ENCODE measurements around the gene CAMK2G. TPM values are rescaled to one million over a fixed set of nuclear protein-coding genes. Genes with fewer than 3 reads are reported as not detected.
A peak's percentile ranks its signal among the peaks of the same experiment; 100 is the strongest.

The CAMK2G gene
- total RNA-seq, 6 experiments from 2014 or later, result 8.3 to 10.7 (median 9.4) TPM

DNA sequence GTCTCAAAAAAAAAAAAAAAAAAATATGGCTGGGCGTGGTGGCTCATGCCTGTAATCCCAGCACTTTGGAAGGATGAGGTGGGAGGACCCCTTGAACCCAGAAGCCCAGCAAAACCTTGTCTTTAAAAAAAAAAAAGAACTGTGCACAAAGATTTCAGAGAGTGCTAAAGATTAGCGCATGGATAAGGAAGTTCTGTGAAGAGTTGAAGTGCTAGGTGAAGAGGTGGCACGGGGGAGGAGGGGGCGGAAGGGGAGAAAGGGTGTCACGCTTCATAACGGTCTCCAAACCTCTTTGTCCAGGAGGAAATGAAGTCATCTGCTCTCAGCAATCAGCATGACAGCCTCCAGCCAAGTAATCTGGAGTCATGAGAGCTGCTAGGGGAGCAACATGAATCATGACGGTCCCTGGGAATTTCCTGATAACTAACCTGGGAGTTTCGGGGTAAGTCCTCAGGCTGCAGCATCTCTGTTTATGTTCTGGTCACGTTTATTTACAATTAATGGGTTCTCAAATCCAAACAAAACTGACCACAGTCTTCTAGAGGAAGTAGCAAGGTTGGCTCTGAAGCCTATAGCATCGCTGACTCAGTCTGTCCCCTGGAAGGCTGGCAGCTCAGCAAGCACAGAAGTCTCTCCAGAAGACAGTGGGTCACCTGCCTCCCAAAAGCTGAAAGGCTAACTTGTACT, 34.6 kb upstream of the CAMK2G start:
- intact Hi-C loops (cut with DNase I), result no loop called here
- no peaks in the 10 kb centered on the region for H3K9me3 ChIP-seq
- no peak for DNase-seq
- H3K4me3 ChIP-seq, result no peak overlapping the region
- 40% methylated on average over 6 of the region's 10 CpGs for WGBS (ENCODE audit: insufficient coverage, low coverage, low lambda C conversion rate, missing lambda C conversion rate)
- TF ChIP-seq, protein P1, sequence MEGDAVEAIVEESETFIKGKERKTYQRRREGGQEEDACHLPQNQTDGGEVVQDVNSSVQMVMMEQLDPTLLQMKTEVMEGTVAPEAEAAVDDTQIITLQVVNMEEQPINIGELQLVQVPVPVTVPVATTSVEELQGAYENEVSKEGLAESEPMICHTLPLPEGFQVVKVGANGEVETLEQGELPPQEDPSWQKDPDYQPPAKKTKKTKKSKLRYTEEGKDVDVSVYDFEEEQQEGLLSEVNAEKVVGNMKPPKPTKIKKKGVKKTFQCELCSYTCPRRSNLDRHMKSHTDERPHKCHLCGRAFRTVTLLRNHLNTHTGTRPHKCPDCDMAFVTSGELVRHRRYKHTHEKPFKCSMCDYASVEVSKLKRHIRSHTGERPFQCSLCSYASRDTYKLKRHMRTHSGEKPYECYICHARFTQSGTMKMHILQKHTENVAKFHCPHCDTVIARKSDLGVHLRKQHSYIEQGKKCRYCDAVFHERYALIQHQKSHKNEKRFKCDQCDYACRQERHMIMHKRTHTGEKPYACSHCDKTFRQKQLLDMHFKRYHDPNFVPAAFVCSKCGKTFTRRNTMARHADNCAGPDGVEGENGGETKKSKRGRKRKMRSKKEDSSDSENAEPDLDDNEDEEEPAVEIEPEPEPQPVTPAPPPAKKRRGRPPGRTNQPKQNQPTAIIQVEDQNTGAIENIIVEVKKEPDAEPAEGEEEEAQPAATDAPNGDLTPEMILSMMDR (IDR thresholded peaks at IDR 0.05), result no peak
- TF ChIP-seq POLR2A (IDR thresholded peaks at IDR 0.05), result no peak
- H3K27me3 ChIP-seq, result peaks cover 0 to 10% of the 10 kb centered on the region in 2 donors
- ATAC-seq, result peak in 3 of 4 donors; percentile 24 to 48 (median 27)
- H3K36me3 ChIP-seq, result no peaks in the 10 kb centered on the region
- peaks cover 0 to 13% (median 0%) of the 10 kb centered on the region in 4 donors for H3K4me1 ChIP-seq
- H3K27ac ChIP-seq, result no peak overlapping the region

DNA sequence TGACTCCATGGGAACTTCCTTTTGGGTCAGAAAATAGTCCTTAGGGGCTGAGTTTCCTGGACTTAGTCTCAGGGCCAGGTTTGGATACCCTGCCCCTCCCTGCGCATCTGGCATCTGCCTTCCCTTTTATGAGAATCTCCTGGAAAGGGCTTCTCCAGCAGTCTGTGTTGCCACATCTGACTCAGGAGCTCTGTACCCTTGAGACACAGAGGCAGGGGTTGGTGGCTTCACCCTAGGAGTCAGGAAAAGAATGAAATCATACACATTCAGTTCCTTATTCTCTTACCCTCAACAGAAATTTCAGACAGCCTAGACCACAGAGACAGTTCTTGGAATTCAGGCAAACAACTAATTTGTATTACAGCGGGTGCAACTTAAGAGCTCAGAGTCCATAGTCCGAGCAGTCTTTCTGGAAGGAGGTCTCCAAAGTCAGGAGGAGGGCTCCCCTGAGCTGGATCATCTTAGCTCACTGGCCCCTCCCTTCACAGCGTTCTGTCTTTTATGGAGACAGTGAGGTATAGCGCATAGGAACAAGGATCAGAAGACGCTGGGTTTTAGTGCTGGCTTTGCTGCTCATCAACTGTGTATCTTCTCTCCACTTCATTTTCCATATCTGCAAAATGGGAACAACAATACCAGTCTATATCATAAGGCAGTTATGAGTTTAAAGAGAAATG, 33.6 kb upstream of the CAMK2G start:
- Histone ChIP-seq H3K4me3 (no peak overlapping the region), H3K9me3 (no peaks in the 10 kb centered on the region), H3K27ac (peak overlapping the region in 1 of 3 donors; percentile 34), H3K4me1 (peaks cover 0 to 13% (median 0%) of the 10 kb centered on the region in 4 donors), H3K27me3 (peaks cover 0 to 10% of the 10 kb centered on the region in 2 donors), H3K36me3 (no peaks in the 10 kb centered on the region)
- TF ChIP-seq, protein P1 (IDR thresholded peaks at IDR 0.05), result no peak
- TF ChIP-seq POLR2A (IDR thresholded peaks at IDR 0.05), result no peak
- WGBS (ENCODE audit: insufficient coverage, low coverage, low lambda C conversion rate, missing lambda C conversion rate), result 68% methylated on average over 4 of the region's 6 CpGs
- DNase-seq (no peak), ATAC-seq (peak in 3 of 4 donors; percentile 5 to 19 (median 15))
- intact Hi-C loops (cut with DNase I), result no loop called here

DNA sequence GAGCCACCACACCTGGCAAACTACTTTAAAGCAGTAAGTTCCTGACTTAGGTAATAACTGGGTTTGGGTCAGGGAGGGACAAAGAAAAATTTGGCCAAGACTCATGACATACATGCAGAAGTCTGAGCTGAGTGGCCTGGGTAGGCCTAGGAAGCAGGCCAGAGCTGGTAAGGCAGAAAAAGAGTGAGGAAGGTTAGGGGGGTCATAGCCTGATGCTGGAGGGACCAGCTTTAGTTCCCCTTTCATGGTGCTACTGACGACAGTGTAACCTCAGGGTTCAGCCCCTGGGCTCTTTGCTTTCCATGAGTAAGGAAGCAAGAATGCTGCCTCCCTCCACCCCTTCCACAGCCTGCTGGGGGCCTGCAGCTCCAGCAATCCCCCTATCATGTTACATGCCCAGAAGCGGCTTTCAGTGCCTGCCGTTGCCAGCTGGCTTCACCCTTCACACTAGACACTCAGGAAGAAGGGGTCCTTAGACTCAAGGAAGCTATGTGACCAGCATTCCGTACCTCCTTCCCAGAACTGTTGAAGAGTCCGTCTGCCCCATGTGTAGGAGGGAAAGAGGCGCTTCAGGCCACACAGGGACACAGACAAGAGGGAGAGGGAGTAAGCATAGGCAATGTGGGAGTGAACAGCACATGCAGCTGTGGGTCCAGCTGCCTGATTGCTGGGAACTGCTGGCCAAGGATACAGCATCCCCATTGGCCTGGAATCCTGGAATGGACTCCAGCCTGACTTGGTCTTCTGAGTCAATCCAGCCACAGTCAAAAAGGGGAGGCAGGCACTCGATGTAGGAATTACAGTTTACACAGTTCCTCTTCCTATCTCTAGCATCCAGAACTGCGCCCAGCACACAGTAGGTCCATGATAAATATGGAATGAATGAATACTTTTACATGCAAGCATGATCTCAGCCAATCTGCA, 32.4 kb upstream of the CAMK2G start:
- no peaks in the 10 kb centered on the region for H3K9me3 ChIP-seq
- H3K4me3 ChIP-seq, result no peak overlapping the region
- H3K4me1 ChIP-seq, result peaks cover 0 to 13% (median 2%) of the 10 kb centered on the region in 4 donors
- no peak for DNase-seq
- intact Hi-C loops (cut with DNase I), result no loop called here
- no peaks in the 10 kb centered on the region for H3K36me3 ChIP-seq
- ATAC-seq, result peak; percentile 13 to 52 (median 45)
- 49% methylated on average over 5 of the region's 8 CpGs for WGBS (ENCODE audit: insufficient coverage, low coverage, low lambda C conversion rate, missing lambda C conversion rate)
- H3K27me3 ChIP-seq, result peaks cover 0 to 9% of the 10 kb centered on the region in 2 donors
- no peak for TF ChIP-seq POLR2A (IDR thresholded peaks at IDR 0.05)
- TF ChIP-seq, protein P1 (IDR thresholded peaks at IDR 0.05), result no peak
- H3K27ac ChIP-seq, result peak overlapping the region in 1 of 3 donors; percentile 37

DNA sequence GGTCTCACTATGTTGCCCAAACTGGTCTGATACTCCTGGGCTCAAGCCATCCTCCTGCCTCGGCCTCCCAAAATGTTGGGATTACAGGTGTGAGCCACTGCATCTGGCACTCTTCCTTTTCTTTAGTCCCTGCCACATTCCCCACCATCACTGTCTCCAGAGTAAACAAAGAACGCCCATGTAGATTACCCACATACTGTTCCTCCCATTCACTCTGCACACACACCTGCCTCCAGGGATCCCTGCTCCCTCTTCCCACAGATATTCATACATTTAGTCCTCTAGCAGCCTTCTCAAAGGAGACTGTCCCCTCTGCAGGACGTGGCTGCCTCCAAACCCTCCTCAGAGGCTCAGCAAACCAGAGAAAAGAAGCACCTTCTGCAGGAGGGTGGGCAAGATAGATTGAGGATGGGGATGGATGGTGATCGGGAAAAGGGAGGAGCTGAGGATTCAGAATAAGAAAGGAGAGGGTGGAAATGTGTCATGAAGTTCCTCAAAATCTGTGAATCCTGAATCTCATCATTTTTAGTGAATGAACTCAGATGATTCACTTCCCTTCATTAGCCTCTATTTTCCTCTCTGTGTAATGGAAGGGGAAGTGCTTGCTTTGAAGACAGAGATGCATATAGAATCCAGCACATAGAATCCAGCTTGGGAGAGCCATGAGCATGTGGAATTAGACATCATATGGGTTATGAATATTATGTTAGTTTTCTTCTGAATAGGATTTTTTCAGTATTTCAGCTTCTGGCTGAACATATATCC, 31.1 kb upstream of the CAMK2G start:
- DNase-seq (no peak), ATAC-seq (peak in 1 of 4 donors; percentile 3)
- Histone ChIP-seq H3K4me3 (no peak overlapping the region), H3K27me3 (no peaks in the 10 kb centered on the region), H3K9me3 (no peaks in the 10 kb centered on the region), H3K27ac (no peak overlapping the region), H3K36me3 (no peaks in the 10 kb centered on the region), H3K4me1 (peaks cover 0 to 12% (median 4%) of the 10 kb centered on the region in 4 donors)
- TF ChIP-seq POLR2A (IDR thresholded peaks at IDR 0.05), result no peak
- TF ChIP-seq, protein P1 (IDR thresholded peaks at IDR 0.05), result no peak
- intact Hi-C loops (cut with DNase I), result no loop called here
- 73% methylated on average over 4 of the region's 4 CpGs for WGBS (ENCODE audit: insufficient coverage, low coverage, low lambda C conversion rate, missing lambda C conversion rate)

Measured in right lobe of liver (tissue), 6 donors.